Measurements from ENCODE around the gene CDH12. TPM values are rescaled to one million over a fixed set of nuclear protein-coding genes. Genes with fewer than 3 reads are reported as not detected.
"Not testable (repeated sequence)": the region's sequence is repeated elsewhere in the genome, so short reads cannot be mapped to it uniquely, and the experiment has no call there.

The CDH12 gene
- total RNA-seq, 4 donors from 2014 or later = 0.12 TPM; not detected in 3

- H3K27me3 ChIP-seq = no peaks in the 10 kb centered on the region
Observed at GRCh38 chr5:22036061-22036460, 817.1 kb downstream of the CDH12 start.

GRCh38 chr5:22033066-22033465, 820.1 kb downstream of the CDH12 start:
- TF ChIP-seq POLR2A (IDR thresholded peaks at IDR 0.05) (no peak), POLR2AphosphoS5 (IDR thresholded peaks at IDR 0.05) (no peak), EP300 (IDR thresholded peaks at IDR 0.05) (no peak)
- TF ChIP-seq, protein P1, sequence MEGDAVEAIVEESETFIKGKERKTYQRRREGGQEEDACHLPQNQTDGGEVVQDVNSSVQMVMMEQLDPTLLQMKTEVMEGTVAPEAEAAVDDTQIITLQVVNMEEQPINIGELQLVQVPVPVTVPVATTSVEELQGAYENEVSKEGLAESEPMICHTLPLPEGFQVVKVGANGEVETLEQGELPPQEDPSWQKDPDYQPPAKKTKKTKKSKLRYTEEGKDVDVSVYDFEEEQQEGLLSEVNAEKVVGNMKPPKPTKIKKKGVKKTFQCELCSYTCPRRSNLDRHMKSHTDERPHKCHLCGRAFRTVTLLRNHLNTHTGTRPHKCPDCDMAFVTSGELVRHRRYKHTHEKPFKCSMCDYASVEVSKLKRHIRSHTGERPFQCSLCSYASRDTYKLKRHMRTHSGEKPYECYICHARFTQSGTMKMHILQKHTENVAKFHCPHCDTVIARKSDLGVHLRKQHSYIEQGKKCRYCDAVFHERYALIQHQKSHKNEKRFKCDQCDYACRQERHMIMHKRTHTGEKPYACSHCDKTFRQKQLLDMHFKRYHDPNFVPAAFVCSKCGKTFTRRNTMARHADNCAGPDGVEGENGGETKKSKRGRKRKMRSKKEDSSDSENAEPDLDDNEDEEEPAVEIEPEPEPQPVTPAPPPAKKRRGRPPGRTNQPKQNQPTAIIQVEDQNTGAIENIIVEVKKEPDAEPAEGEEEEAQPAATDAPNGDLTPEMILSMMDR (IDR thresholded peaks at IDR 0.05) = no peak
- no peak for ATAC-seq

More at GRCh38 chr5:22036061-22036460, 817.1 kb downstream of the CDH12 start:
- no peak overlapping the region for H3K4me3 ChIP-seq
- ATAC-seq = no peak
- no peak overlapping the region for H3K27ac ChIP-seq
- H3K4me1 ChIP-seq = no peaks in the 10 kb centered on the region
- no peak for TF ChIP-seq POLR2A (IDR thresholded peaks at IDR 0.05)
- no peak for TF ChIP-seq POLR2AphosphoS5 (IDR thresholded peaks at IDR 0.05)
- no peak for TF ChIP-seq EP300 (IDR thresholded peaks at IDR 0.05)
- TF ChIP-seq, protein P1 (IDR thresholded peaks at IDR 0.05) = no peak
- peaks cover 0 to 5% (median 0%) of the 10 kb centered on the region in 3 donors for H3K9me3 ChIP-seq
- no peaks in the 10 kb centered on the region for H3K36me3 ChIP-seq

DNA sequence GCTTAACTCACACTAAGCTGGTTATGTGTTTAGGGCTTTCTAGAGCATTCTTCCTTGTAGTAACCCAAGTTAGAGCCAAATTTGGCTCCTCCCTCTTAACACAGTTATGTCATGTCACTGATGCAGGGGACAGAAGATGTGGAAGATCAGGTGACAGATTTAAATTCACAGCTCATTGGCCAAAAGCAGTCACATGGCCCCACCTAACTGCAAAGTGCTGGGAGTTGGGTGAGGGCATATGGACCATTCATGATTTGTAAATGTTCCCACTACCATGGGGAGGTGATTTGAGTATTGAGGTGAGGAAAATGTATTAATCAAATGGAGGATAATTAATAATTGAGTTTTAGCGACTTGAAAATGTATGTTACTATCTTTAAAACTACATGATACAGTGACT, 829.4 kb downstream of the CDH12 start:
- Histone ChIP-seq H3K4me3 (no peak overlapping the region), H3K4me1 (no peaks in the 10 kb centered on the region), H3K36me3 (no peaks in the 10 kb centered on the region), H3K9me3 (no peaks in the 10 kb centered on the region), H3K27ac (no peak overlapping the region), H3K27me3 (no peaks in the 10 kb centered on the region)
- WGBS, 2 donors (ENCODE audit: low coverage in 1 of 2) = 77 to 87% methylated on average over 1 of the region's 1 CpG
- TF ChIP-seq, protein P1 (IDR thresholded peaks at IDR 0.05) = no peak
- no peak for TF ChIP-seq EP300 (IDR thresholded peaks at IDR 0.05)
- TF ChIP-seq POLR2A (IDR thresholded peaks at IDR 0.05) = no peak
- TF ChIP-seq POLR2AphosphoS5 (IDR thresholded peaks at IDR 0.05) = no peak
- ATAC-seq = no peak

More at GRCh38 chr5:22033066-22033465, 820.1 kb downstream of the CDH12 start:
- H3K4me3 ChIP-seq = no peak overlapping the region
- no peaks in the 10 kb centered on the region for H3K36me3 ChIP-seq
- H3K27ac ChIP-seq = no peak overlapping the region
- 59 to 72% methylated on average over 2 of the region's 2 CpGs for WGBS, 2 donors (ENCODE audit: low coverage in 1 of 2)
- H3K9me3 ChIP-seq = no peaks in the 10 kb centered on the region
- no peaks in the 10 kb centered on the region for H3K27me3 ChIP-seq
- H3K4me1 ChIP-seq = no peaks in the 10 kb centered on the region

GRCh38 chr5:22012893-22013292, 840.3 kb downstream of the CDH12 start:
- H3K27me3 ChIP-seq, H3K27ac ChIP-seq, H3K36me3 ChIP-seq, ATAC-seq, H3K4me1 ChIP-seq, H3K4me3 ChIP-seq, H3K9me3 ChIP-seq: not testable (repeated sequence)
- WGBS, 2 donors (ENCODE audit: low coverage in 1 of 2) = 29 to 62% methylated on average over 1 to 2 of the region's 3 CpGs

DNA sequence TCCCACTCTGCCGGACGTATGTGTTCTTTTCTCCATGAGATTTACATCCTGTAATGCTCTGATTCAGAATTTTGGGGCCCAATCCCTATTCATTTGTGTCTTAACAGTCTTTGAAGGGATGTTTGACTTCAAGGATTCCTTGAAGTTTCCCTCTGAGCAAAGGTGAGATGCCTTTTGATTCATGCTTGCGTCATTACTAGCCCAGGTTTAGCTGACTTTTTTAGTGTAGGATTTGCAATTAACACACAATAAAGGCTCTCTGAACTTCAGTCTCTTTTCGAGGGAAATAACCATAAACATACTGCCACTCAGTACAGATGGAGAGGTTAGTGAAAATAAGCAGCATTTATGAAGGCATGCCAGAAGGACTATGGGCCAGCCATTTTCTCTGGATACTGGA, 842.3 kb downstream of the CDH12 start:
- H3K27ac ChIP-seq, H3K4me3 ChIP-seq, H3K4me1 ChIP-seq, H3K27me3 ChIP-seq, H3K36me3 ChIP-seq, ATAC-seq, H3K9me3 ChIP-seq: not testable (repeated sequence)
- WGBS, 2 donors (ENCODE audit: low coverage in 1 of 2) = 80% methylated on average over 2 of the region's 4 CpGs; no CpG with 5 or more reads in 1 of the 2 donors

- H3K4me3 ChIP-seq, H3K36me3 ChIP-seq, H3K9me3 ChIP-seq, H3K27ac ChIP-seq, H3K27me3 ChIP-seq, ATAC-seq, H3K4me1 ChIP-seq: not testable (repeated sequence)
- 89 to 100% methylated on average over 1 to 2 of the region's 2 CpGs for WGBS, 2 donors (ENCODE audit: low coverage in 1 of 2)
Observed at GRCh38 chr5:22001097-22001496, 852.0 kb downstream of the CDH12 start.

DNA sequence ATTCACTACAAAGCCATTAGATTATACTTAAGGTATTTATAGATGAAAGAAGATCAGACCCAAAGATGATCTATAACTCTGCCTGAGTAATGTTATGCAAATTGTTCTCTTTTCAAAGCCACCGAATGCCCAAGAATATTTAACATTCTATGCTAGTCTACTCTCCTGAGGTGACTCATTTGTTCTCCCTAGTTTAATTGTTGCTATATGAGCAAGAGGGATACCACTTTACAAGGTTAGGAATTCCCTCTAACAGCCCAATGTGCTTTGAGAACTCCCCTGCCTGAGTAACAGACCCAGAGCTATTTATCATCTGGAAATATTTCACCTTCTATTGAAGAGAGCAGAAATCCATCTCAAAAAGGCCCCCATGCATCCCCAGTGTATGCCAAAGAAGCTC, 867.3 kb downstream of the CDH12 start:
- H3K4me3 ChIP-seq, H3K9me3 ChIP-seq, H3K27ac ChIP-seq, H3K27me3 ChIP-seq, H3K4me1 ChIP-seq, ATAC-seq, H3K36me3 ChIP-seq: not testable (repeated sequence)
- 50% methylated on average over 1 of the region's 1 CpG; no CpG with 5 or more reads in 1 of the 2 donors for WGBS, 2 donors (ENCODE audit: low coverage in 1 of 2)

- H3K27me3 ChIP-seq, H3K36me3 ChIP-seq, ATAC-seq, H3K9me3 ChIP-seq, H3K4me3 ChIP-seq, H3K4me1 ChIP-seq, H3K27ac ChIP-seq: not testable (repeated sequence)
- WGBS, 2 donors (ENCODE audit: low coverage in 1 of 2) = 33 to 100% methylated on average over 1 of the region's 1 CpG
Observed at GRCh38 chr5:21951571-21951970, 901.6 kb downstream of the CDH12 start.

Measured in gastroesophageal sphincter (tissue), 4 donors.